Measurements from ENCODE around the gene COG5.

DNA sequence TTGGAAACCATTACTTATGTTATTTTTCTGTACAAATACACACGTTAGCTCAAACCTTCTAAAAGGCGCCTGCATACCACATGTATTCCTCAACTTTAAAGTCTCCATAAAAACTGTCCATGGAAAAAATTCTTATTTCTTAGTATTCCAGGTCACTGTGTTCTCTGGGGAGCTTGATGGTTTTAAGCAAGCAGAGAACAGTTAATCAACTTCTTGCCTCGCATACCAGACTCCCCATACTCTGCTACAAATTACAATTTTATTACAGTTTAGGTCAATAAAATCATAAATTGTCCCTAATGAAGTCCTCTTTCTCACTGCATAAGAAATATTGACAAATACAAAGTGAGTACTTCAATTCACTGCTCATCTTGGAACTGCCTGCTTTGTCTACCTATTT lies 170.9 kb downstream of the COG5 start:
- TF ChIP-seq CTCF (IDR thresholded peaks at IDR 0.05 in 4 of 5, conservative IDR thresholded peaks at IDR 0.05 in 1 of 5) (no peak), POLR2A (IDR thresholded peaks at IDR 0.05) (no peak)
